Measurements from ENCODE around the gene NTN4.
"Not testable (repeated sequence)": the region's sequence is repeated elsewhere in the genome, so short reads cannot be mapped to it uniquely, and the experiment has no call there.

The NTN4 gene

DNA sequence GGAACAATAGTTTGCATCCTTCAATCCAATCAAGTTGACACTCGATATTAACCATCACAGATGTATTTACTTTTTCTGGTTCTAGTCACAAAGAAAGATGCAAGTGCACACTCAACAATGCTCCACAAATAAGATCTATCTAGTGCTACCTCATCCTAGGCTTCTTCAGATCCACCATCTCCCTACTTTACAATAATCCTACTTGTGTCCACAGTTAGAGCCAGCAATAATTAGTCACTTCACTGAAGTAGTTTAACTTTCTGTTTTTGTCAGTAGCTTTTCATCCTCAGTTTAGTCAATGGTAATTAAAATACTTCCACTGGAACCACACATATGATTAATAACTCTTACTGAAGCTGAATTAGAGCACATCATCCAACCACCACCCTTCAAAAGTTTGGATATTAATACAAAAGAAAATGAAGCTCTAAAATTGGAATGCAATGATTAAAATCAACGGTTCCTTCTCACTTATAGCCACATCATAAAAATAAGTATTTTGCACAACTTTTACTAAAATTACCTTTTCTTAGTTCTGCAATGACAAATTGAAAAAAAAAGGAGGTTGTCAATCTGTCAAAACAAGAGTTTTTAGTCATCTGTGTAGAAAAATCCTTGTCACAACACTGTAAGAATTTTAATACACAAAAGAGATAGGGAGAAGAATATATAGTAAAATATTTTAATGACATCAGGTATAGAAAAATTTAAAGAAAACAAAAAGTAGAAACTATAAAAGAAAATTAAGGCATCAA lies 39.9 kb upstream of the NTN4 start:
- in situ Hi-C loops (cut with MboI; ENCODE audit: low sequenced_read_pairs, unreplicated experiment) = no loop called here
- DNase-seq (ENCODE audit: low spot score) = no peak
- no peak for TF ChIP-seq CTCF (IDR thresholded peaks at IDR 0.05; ENCODE audit: borderline replicate concordance, control extremely low read depth, extremely low read depth, insufficient read depth, missing control alignments)

DNA sequence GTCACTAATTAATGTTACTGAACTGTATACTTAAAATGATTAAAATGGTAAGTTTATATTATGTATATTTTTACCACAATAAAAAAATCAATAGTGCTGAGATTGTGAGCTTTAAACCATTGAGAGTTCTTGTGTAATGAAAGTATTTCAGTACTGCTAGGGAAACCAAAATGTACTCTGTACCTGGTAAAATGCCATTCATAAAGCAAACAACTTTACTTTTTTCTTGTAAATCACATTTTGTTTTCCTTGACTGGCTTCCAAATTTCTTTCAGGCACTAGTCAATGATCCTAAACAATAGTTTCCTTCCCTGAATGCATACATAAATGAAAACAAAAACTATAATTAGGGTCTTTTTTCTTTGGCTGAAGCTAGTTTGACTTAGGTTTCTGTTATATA lies 38.8 kb upstream of the NTN4 start:
- in situ Hi-C loops (cut with MboI; ENCODE audit: low sequenced_read_pairs, unreplicated experiment) = no loop called here
- TF ChIP-seq CTCF (IDR thresholded peaks at IDR 0.05; ENCODE audit: borderline replicate concordance, control extremely low read depth, extremely low read depth, insufficient read depth, missing control alignments) = no peak
- no peak for DNase-seq (ENCODE audit: low spot score)

- no peak for DNase-seq (ENCODE audit: low spot score)
- TF ChIP-seq CTCF (IDR thresholded peaks at IDR 0.05; ENCODE audit: borderline replicate concordance, control extremely low read depth, extremely low read depth, insufficient read depth, missing control alignments) = no peak
- in situ Hi-C loops (cut with MboI; ENCODE audit: low sequenced_read_pairs, unreplicated experiment) = no loop called here
Observed at GRCh38 chr12:95820096-95820703, 29.6 kb upstream of the NTN4 start.

DNA sequence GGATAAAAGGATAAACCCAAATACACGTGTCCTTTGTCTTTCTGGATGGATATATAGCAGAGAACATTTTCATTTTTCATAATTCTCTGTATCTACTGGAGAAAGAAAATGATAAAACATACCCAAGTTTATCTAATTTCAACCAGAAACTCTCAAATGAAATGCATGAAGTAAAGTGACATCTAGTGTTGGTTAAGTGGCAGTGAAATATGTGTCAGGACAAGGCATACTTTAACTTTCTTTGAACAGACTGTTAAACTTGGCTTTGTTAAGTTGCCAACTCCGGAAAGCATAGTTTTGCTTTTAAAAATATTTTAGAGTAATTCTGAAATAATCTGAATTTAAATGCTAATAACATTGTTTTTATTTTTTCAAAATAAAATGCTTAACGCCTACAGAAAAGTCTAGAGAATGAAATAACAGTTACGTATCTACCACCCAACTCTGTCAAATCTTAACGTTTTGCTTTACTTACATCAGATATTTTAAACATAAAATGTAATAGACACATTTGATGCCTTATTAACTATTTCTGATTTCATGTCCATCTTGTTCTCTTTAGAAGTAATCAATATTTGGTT lies 25.2 kb upstream of the NTN4 start:
- peak; percentile 56 for DNase-seq (ENCODE audit: low spot score)
- in situ Hi-C loops (cut with MboI; ENCODE audit: low sequenced_read_pairs, unreplicated experiment) = loop anchor here (10.0 kb wide), 1 partner anchor 191 kb away; no protein-coding TSS in a partner anchor
- peak; percentile 35 for TF ChIP-seq CTCF (IDR thresholded peaks at IDR 0.05; ENCODE audit: borderline replicate concordance, control extremely low read depth, extremely low read depth, insufficient read depth, missing control alignments)

GRCh38 chr12:95812155-95812554 lies 21.6 kb upstream of the NTN4 start:
- in situ Hi-C loops (cut with MboI; ENCODE audit: low sequenced_read_pairs, unreplicated experiment) = loop anchor here (10.0 kb wide), 1 partner anchor 187 kb away; no protein-coding TSS in a partner anchor
- not testable (repeated sequence) for DNase-seq (ENCODE audit: low spot score)

- no peak for TF ChIP-seq CTCF (IDR thresholded peaks at IDR 0.05; ENCODE audit: borderline replicate concordance, control extremely low read depth, extremely low read depth, insufficient read depth, missing control alignments)
- in situ Hi-C loops (cut with MboI; ENCODE audit: low sequenced_read_pairs, unreplicated experiment) = loop anchor here (10.0 kb wide), 1 partner anchor 186 kb away; no protein-coding TSS in a partner anchor
- DNase-seq (ENCODE audit: low spot score) = no peak
Observed at GRCh38 chr12:95810411-95810810, 19.8 kb upstream of the NTN4 start.

Measured in GM13976 (cell line).